SH-SY5Y (cell line): ENCODE data around the gene DSCAML1.

Source experiments
- GATA2 ChIP-seq: IDR thresholded peaks from 2 replicates; pipeline ENCODE4 v1.6.1; 2011; ENCODE audit warnings: mild to moderate bottlenecking, low read depth, low read length
- GATA3 ChIP-seq: IDR thresholded peaks from 2 replicates; pipeline ENCODE4 v1.6.1; 2011; ENCODE audit warnings: low read depth, mild to moderate bottlenecking, low read length, moderate library complexity

GRCh38 chr11:117425679-117426296 is 371.2 kb downstream of the DSCAML1 start:
- TF ChIP-seq GATA2: no peak
- TF ChIP-seq GATA3: no peak
